Lung (tissue), 12 donors: ENCODE results near the gene DYNC2LI1. TPM values are rescaled to one million over a fixed set of nuclear protein-coding genes. Genes with fewer than 3 reads are reported as not detected.

Source experiments
- ATAC-seq: fragments of 200-7000 bp; cut with Tn5 transposase; one replicate; pipeline ENCODE4 v1.9.1; 2020; ENCODE audit warnings: moderate number of reproducible peaks; ENCODE audit not compliant: insufficient read depth, low FRiP score
- DNase-seq, 3 donors: peaks; one replicate each; pipeline ENCODE4 v3.0.0-alpha.2; 2013 to 2017
- H3K27ac ChIP-seq, 2 donors: one replicate each; pipeline ENCODE4 v1.5.1; 2013; ENCODE audit warnings: mild to moderate bottlenecking in 2 of 2, moderate library complexity in 2 of 2, control low read depth in 1 of 2, inconsistent platforms in 1 of 2, low read depth in 1 of 2, low read length in 1 of 2
- H3K27me3 ChIP-seq, 3 donors: one replicate each; pipeline ENCODE4 v1.5.1; 2013; ENCODE audit warnings: low read length in 2 of 3; ENCODE audit not compliant: control insufficient read depth in 3 of 3, insufficient read depth in 3 of 3
- H3K36me3 ChIP-seq, 4 donors: one replicate each; pipeline ENCODE4 v1.5.1; 2013; ENCODE audit warnings: low read length in 4 of 4, mild to moderate bottlenecking in 1 of 4, moderate library complexity in 1 of 4; ENCODE audit not compliant: control insufficient read depth in 4 of 4, insufficient read depth in 4 of 4
- H3K4me1 ChIP-seq, 5 donors: one replicate each; pipeline ENCODE4 v1.5.1; 2013; ENCODE audit warnings: low read length in 5 of 5, mild to moderate bottlenecking in 2 of 5, moderate library complexity in 1 of 5; ENCODE audit not compliant: control insufficient read depth in 5 of 5, insufficient read depth in 5 of 5
- H3K4me3 ChIP-seq: one replicate; pipeline ENCODE4 v1.5.1; 2013; ENCODE audit warnings: mild to moderate bottlenecking, control low read depth, moderate library complexity
- H3K9ac ChIP-seq, 2 donors: one replicate each; pipeline ENCODE4 v1.5.1; 2013; ENCODE audit warnings: low read length in 2 of 2, control low read depth in 1 of 2; ENCODE audit not compliant: insufficient read depth in 1 of 2
- H3K9me3 ChIP-seq, 4 donors: one replicate each; pipeline ENCODE4 v1.5.1; 2013; ENCODE audit warnings: low read length in 3 of 4, mild to moderate bottlenecking in 1 of 4, moderate library complexity in 1 of 4; ENCODE audit not compliant: control insufficient read depth in 4 of 4, insufficient read depth in 3 of 4
- CTCF ChIP-seq: IDR thresholded peaks from 2 replicates; pipeline ENCODE4 v1.5.1; 2012; ENCODE audit warnings: mild to moderate bottlenecking; ENCODE audit errors: control extremely low read depth, extremely low read depth
- WGBS, 2 donors: extraction: QIAGEN DNeasy Blood & Tissue Kit; methylation state at CpG; one replicate each; pipeline ENCODE4 v1.1.7; 2013; 5-methylcytosine and 5-hydroxymethylcytosine counted together
- polyA plus RNA-seq, 2 donors: library from polyadenylated mRNA; stranded (reverse); fragments of 200-250 nt; gene quantifications; one replicate each; pipeline ENCODE4 v1.2.1, GENCODE V29; 2013
- total RNA-seq, 2 donors: library from RNA; depleted of rRNA in 1 of 2; stranded (reverse); fragments of >200 nt in 1 of 2; gene quantifications; one replicate each; pipeline ENCODE4 v1.2.1, GENCODE V29; 2014 to 2021
- donor health status: control.
- donor health status: control.
- donor health status: Bipolar disorder and iron deficiency.
- donor health status: healthy.
- donor health status: DM: yes; HTN: yes; CAD: no.

The DYNC2LI1 gene
- total and polyA plus RNA-seq, 4 donors, result 15.4 to 99.7 (median 24.9) TPM

- Histone ChIP-seq H3K4me3 (no peak overlapping the region), H3K4me1 (no peaks in the 10 kb centered on the region), H3K9ac (no peak overlapping the region), H3K9me3 (no peaks in the 10 kb centered on the region), H3K36me3 (no peaks in the 10 kb centered on the region), H3K27ac (no peak overlapping the region), H3K27me3 (no peaks in the 10 kb centered on the region)
- no peak for TF ChIP-seq CTCF
- no peak for ATAC-seq
- DNase-seq, result no peak
- 89 to 92% methylated on average over 5 of the region's 5 CpGs for WGBS, 2 donors
Observed at GRCh38 chr2:43846140-43846793, 72.4 kb downstream of the DYNC2LI1 start.

- no peaks in the 10 kb centered on the region for H3K4me1 ChIP-seq
- no peak overlapping the region for H3K9ac ChIP-seq
- DNase-seq (peak in 2 of 3 donors; percentile 7 to 18), ATAC-seq (no peak)
- no peaks in the 10 kb centered on the region for H3K27me3 ChIP-seq
- H3K4me3 ChIP-seq, result no peak overlapping the region
- 63 to 69% methylated on average over 1 of the region's 1 CpG for WGBS, 2 donors
- H3K36me3 ChIP-seq, result no peaks in the 10 kb centered on the region
- H3K27ac ChIP-seq, result no peak overlapping the region
- TF ChIP-seq CTCF, result no peak
- no peaks in the 10 kb centered on the region for H3K9me3 ChIP-seq
Observed at GRCh38 chr2:43848214-43848613, 74.4 kb downstream of the DYNC2LI1 start.

GRCh38 chr2:43851011-43851980, 77.5 kb downstream of the DYNC2LI1 start:
- no peak overlapping the region for H3K27ac ChIP-seq
- no peaks in the 10 kb centered on the region for H3K9me3 ChIP-seq
- no peak overlapping the region for H3K4me3 ChIP-seq
- WGBS, 2 donors, result 90 to 92% methylated on average over 20 of the region's 20 CpGs
- DNase-seq, result no peak
- no peaks in the 10 kb centered on the region for H3K4me1 ChIP-seq
- TF ChIP-seq CTCF, result no peak
- no peak for ATAC-seq
- no peak overlapping the region for H3K9ac ChIP-seq
- H3K27me3 ChIP-seq, result no peaks in the 10 kb centered on the region
- H3K36me3 ChIP-seq, result no peaks in the 10 kb centered on the region
